Cardiac muscle cell (in vitro differentiated cells and primary cell): Measurements from ENCODE around the gene COPA. TPM values are rescaled to one million over a fixed set of nuclear protein-coding genes. Genes with fewer than 3 reads are reported as not detected.

Experiments
- DNase-seq, 2 donors: peaks; one replicate each; pipeline versions ENCODE4 v3.0.0 to v3.0.0-alpha.2; 2010 to 2017; ENCODE audit warnings: low read depth in 1 of 2, low spot score in 1 of 2
- H3K27ac ChIP-seq: fragments of 200-600 bp; sonication (generic); 2 replicates; pipeline ENCODE4 v1.5.1; 2016
- H3K27me3 ChIP-seq: fragments of 200-600 bp; sonication (generic); 2 replicates; pipeline ENCODE4 v1.6.0; 2016; ENCODE audit warnings: control low read depth
- H3K36me3 ChIP-seq: fragments of 200-600 bp; sonication (generic); 2 replicates; pipeline ENCODE4 v1.5.1; 2016; ENCODE audit warnings: control low read depth
- H3K4me1 ChIP-seq: fragments of 200-600 bp; sonication (generic); 2 replicates; pipeline ENCODE4 v1.8.1; 2017; ENCODE audit warnings: low read depth, mild to moderate bottlenecking, mixed run types
- H3K4me3 ChIP-seq: fragments of 200-600 bp; sonication (generic); 2 replicates; pipeline ENCODE4 v1.5.1; 2016; ENCODE audit warnings: mild to moderate bottlenecking
- H3K9me3 ChIP-seq: fragments of 200-600 bp; sonication (generic); 2 replicates; pipeline ENCODE4 v1.5.1; 2017; ENCODE audit warnings: low read depth, mild to moderate bottlenecking, control low read depth
- CTCF ChIP-seq: IDR thresholded peaks from 2 replicates; pipeline ENCODE4 v1.5.1; 2012; ENCODE audit warnings: low read depth, mild to moderate bottlenecking, low read length
- polyA plus RNA-seq: library from polyadenylated mRNA; unstranded; fragments of >200 nt; fragmentation: Nextera tagmentation; extraction: Ambion mirVana; gene quantifications from 2 replicates; pipeline ENCODE4 v1.2.1, GENCODE V29; 2016
- total RNA-seq: library from RNA; depleted of rRNA; stranded (reverse); fragments of >200 nt; gene quantifications from 2 replicates; pipeline ENCODE4 v1.2.3, GENCODE V29; 2016

The COPA gene
- total and polyA plus RNA-seq, 2 experiments from 2014 or later: 129 to 139 TPM

- no peak for DNase-seq
- Histone ChIP-seq H3K27ac (no peak overlapping the region), H3K9me3 (no peaks in the 10 kb centered on the region), H3K4me3 (no peak overlapping the region), H3K4me1 (no peaks in the 10 kb centered on the region), H3K36me3 (peaks cover 90% of the 10 kb centered on the region), H3K27me3 (no peaks in the 10 kb centered on the region)
- TF ChIP-seq CTCF: no peak
These were observed 33.5 kb downstream of the COPA start for GRCh38 chr1:160309571-160309970.

- H3K36me3 ChIP-seq: peaks cover 88% of the 10 kb centered on the region
- TF ChIP-seq CTCF: no peak
- H3K9me3 ChIP-seq: no peaks in the 10 kb centered on the region
- no peaks in the 10 kb centered on the region for H3K4me1 ChIP-seq
- no peaks in the 10 kb centered on the region for H3K27me3 ChIP-seq
- no peak overlapping the region for H3K27ac ChIP-seq
- DNase-seq: peak in 1 of 2 donors; percentile 20
- H3K4me3 ChIP-seq: no peak overlapping the region
These were observed 33.9 kb downstream of the COPA start for GRCh38 chr1:160309185-160309557.

GRCh38 chr1:160308451-160309184 lies 34.4 kb downstream of the COPA start:
- no peak overlapping the region for H3K27ac ChIP-seq
- H3K36me3 ChIP-seq: peaks cover 83% of the 10 kb centered on the region
- H3K4me1 ChIP-seq: no peaks in the 10 kb centered on the region
- no peaks in the 10 kb centered on the region for H3K27me3 ChIP-seq
- no peak overlapping the region for H3K4me3 ChIP-seq
- no peak for TF ChIP-seq CTCF
- DNase-seq: no peak
- H3K9me3 ChIP-seq: no peaks in the 10 kb centered on the region

- no peaks in the 10 kb centered on the region for H3K4me1 ChIP-seq
- no peak overlapping the region for H3K4me3 ChIP-seq
- no peak overlapping the region for H3K27ac ChIP-seq
- H3K36me3 ChIP-seq: peaks cover 80% of the 10 kb centered on the region
- H3K9me3 ChIP-seq: no peaks in the 10 kb centered on the region
- H3K27me3 ChIP-seq: no peaks in the 10 kb centered on the region
- TF ChIP-seq CTCF: no peak
- no peak for DNase-seq
These were observed 35.8 kb downstream of the COPA start for GRCh38 chr1:160307118-160307791.

GRCh38 chr1:160300173-160300572 lies 42.9 kb downstream of the COPA start:
- no peak overlapping the region for H3K27ac ChIP-seq
- no peaks in the 10 kb centered on the region for H3K27me3 ChIP-seq
- peaks cover 70% of the 10 kb centered on the region for H3K36me3 ChIP-seq
- no peak for TF ChIP-seq CTCF
- no peak overlapping the region for H3K4me3 ChIP-seq
- H3K4me1 ChIP-seq: no peaks in the 10 kb centered on the region
- no peak for DNase-seq
- H3K9me3 ChIP-seq: no peaks in the 10 kb centered on the region
